NB4 (cell line): ENCODE results near the gene NXPH4.

ENCODE experiments used
- DNase-seq: peaks from one replicate; pipeline ENCODE4 v3.0.0; 2010; ENCODE audit warnings: low read depth
- H3K4me3 ChIP-seq: one replicate; pipeline ENCODE4 v1.5.1; 2011; ENCODE audit warnings: mild to moderate bottlenecking, low read depth, low read length, moderate library complexity
- MYC ChIP-seq: IDR thresholded peaks from 2 replicates; pipeline ENCODE4 v1.6.1; 2011; ENCODE audit warnings: low read depth, low read length
- POLR2A ChIP-seq: IDR thresholded peaks from 2 replicates; pipeline ENCODE4 v1.6.1; 2011; ENCODE audit warnings: mild to moderate bottlenecking; ENCODE audit not compliant: insufficient read length; ENCODE audit errors: extremely low read depth
- TF ChIP-seq, protein P1 (sequence below): IDR thresholded peaks from 2 replicates; pipeline ENCODE4 v1.6.1; 2011; ENCODE audit warnings: low read depth, low read length
- TF ChIP-seq, protein P2 (sequence below): IDR thresholded peaks from one replicate; pipeline ENCODE4 v1.5.1; 2012; ENCODE audit warnings: low read depth, low read length

The NXPH4 gene

DNA sequence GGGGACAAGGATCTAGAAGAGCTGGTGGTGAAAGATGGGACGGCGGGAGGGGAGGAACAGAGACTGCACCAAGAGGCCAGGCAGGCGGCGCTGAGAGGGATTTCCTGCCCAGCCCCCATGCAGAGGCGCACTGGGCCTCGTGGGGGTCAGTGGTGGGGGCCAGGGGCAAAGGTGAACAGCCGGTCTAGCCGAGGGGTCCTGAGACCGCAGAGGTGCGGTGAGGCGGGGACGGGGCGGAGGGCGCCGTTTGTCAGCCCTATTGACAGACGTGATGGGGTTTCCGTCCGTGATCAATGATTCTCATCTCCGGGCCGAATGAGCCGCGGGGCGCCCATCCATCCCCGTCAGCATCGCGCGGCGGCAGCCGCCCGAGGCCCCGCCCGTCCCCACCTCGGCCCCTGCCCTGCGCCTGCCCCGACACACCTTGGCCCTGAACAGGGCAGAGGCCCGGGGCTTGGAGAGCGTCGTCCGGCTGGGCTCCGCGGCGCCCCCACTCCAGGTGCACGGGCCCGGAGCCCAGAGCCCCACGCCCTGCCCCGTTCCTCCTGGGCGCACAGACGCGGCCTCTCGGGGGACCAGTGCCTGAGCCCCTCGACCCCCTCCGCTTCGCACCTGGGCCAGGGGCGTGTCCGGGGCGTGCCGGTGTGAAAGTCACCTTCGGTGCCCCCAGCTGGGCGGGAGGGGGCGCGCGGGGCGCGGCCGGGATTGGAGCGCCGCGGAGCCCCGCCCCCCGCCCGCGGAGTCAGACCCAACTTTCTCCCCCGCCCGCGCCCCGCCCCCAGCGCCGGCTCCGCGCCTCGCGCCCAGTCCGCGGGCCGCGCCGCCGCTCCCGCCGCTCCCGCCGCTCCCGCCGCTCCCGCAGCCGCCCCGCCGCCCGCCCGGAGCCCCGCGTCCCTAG is at the start of gene NXPH4:
TSS of gene NXPH4 (plus strand) at position 781 of the 898 bp plus-strand sequence. CDS start 176 bp downstream, outside the sequence.
- no peak for TF ChIP-seq MYC
- TF ChIP-seq, protein P1, sequence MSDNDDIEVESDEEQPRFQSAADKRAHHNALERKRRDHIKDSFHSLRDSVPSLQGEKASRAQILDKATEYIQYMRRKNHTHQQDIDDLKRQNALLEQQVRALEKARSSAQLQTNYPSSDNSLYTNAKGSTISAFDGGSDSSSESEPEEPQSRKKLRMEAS: no peak
- DNase-seq: no peak

DNA sequence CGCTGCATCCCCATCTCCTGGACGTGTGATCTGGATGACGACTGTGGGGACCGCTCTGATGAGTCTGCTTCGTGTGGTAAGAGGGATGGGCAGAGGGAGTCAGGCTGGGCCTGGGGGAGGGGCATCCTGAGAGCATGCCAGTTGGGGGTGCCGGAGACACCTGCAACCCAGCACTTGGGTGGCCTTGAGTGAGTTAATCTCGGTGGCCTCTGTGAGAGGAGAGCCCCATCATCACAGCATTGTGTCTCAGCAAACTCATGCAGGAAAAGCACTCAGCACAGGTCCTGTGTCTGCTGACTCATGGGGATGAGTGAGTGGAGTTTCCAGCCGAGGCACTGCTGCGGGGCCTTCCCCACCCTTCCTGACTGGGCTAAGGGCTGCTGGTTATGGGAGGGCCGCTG is 49.6 kb upstream of the NXPH4 start:
- no peak for DNase-seq
- no peak for TF ChIP-seq MYC
- TF ChIP-seq, protein P2, sequence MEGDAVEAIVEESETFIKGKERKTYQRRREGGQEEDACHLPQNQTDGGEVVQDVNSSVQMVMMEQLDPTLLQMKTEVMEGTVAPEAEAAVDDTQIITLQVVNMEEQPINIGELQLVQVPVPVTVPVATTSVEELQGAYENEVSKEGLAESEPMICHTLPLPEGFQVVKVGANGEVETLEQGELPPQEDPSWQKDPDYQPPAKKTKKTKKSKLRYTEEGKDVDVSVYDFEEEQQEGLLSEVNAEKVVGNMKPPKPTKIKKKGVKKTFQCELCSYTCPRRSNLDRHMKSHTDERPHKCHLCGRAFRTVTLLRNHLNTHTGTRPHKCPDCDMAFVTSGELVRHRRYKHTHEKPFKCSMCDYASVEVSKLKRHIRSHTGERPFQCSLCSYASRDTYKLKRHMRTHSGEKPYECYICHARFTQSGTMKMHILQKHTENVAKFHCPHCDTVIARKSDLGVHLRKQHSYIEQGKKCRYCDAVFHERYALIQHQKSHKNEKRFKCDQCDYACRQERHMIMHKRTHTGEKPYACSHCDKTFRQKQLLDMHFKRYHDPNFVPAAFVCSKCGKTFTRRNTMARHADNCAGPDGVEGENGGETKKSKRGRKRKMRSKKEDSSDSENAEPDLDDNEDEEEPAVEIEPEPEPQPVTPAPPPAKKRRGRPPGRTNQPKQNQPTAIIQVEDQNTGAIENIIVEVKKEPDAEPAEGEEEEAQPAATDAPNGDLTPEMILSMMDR: no peak
- TF ChIP-seq POLR2A: no peak
- TF ChIP-seq, protein P1: no peak
- no peak overlapping the region for H3K4me3 ChIP-seq

More for the DNA sequence above, at the start of gene NXPH4:
- H3K4me3 ChIP-seq: no peak within 1 kb of the TSS

DNA sequence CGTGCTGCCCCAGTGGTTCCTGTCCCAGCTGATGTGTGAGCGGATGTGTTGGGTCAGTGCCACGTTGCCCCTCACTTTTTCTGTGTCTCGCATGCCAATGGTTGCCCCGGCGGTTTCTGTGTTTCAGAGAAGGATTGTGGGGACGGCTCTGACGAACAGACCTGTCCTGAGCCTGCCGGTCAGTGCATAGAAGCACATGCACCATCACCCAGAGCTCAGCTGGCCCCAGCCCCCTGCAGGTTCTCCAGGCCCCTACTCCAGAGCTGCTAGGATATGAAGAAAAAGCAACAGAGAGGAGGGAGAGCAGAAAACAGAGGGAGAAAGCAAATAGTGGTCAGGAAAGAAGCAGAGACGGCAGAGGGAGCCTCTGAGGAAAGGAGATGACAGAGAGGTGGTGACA is 48.5 kb upstream of the NXPH4 start:
- DNase-seq: no peak
- no peak overlapping the region for H3K4me3 ChIP-seq
- TF ChIP-seq MYC (no peak), POLR2A (no peak)
- TF ChIP-seq, protein P1: no peak
- TF ChIP-seq, protein P2: no peak

DNA sequence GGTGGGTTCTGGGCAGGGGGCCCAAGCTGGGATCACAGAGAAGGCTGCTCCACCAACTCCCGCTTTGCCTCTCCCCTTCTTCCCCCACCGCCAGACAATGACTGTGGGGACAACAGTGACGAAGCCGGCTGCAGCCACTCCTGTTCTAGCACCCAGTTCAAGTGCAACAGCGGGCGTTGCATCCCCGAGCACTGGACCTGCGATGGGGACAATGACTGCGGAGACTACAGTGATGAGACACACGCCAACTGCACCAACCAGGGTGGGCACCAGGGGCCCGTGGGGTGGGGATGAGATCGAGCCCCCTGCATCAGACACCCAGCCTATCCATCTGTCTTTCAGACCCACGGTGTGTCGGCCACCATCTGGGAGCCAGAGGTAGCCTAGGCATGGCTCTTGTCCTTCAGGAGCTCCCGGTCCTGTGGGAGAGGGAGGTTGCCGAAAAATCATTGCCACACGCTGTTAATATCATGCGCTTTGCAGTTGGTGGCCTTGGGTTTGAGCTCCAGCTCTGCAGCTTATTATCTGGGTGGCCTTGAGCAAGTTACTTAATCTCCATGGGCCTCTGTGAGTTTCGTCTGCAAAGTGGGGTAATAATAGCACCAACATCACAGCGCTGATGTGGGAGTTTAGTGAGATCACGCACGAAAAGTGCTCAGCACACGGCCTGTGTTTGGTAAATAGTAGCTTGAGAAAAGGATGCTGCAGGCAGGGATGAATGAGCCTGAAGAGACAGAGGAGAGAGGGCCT is 47.4 kb upstream of the NXPH4 start:
- H3K4me3 ChIP-seq: no peak overlapping the region
- DNase-seq: no peak
- TF ChIP-seq MYC: no peak
- TF ChIP-seq POLR2A: no peak
- TF ChIP-seq, protein P1: no peak
- TF ChIP-seq, protein P2: no peak

DNA sequence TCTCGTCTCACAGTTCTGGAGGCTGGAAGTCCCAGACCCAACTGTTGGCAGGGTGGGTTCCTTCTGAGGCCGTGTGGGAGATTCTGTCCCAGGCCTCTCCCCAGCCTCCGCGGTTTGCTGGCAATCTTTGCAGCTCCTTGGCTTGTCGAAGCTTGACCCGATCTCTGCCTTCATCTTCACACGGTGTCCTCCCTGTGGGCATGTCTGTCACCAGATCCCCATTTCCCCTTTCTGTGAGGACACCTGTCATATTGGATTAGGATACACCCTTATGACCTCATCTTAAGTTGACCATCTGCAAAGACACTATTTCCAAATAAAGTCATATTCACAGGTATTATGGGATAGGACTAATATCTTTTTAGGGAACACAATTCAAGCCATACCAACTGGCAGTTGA is 46.6 kb upstream of the NXPH4 start:
- H3K4me3 ChIP-seq: no peak overlapping the region
- TF ChIP-seq, protein P2: no peak
- TF ChIP-seq MYC: no peak
- no peak for TF ChIP-seq POLR2A
- TF ChIP-seq, protein P1: no peak
- DNase-seq: no peak

DNA sequence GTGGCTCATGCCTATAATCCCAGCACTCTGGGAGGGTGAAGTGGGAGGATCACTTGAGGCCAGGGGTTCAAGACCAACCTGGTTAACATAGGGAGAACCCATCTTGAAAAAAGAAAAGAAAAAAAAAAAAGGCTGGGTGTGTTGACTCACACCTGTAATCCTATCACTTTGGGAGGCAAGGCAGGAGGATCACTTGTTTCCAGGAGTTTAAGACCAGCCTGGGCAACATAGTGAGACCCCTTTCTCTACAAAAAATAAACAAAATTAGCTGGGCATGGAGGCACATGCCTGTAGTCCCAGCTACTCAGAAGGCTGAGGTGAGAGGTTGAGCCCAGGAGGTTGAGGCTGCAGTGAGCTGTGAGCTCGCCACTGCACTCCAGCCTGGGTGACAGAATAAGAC is 46.2 kb upstream of the NXPH4 start:
- H3K4me3 ChIP-seq: no peak overlapping the region
- TF ChIP-seq MYC (no peak), POLR2A (no peak)
- TF ChIP-seq, protein P1: no peak
- TF ChIP-seq, protein P2: no peak
- DNase-seq: no peak
